NCI-H1105 treated with DMSO at 0.1 percent for 48 hours (cell line): ENCODE data around the gene ARL15.
"Not testable (repeated sequence)": the region's sequence is repeated elsewhere in the genome, so short reads cannot be mapped to it uniquely, and the experiment has no call there.

Experiments
- DNase-seq: peaks from one replicate; lab custom pipeline; 2025; lab: John Stamatoyannopoulos, UW

The ARL15 gene

DNA sequence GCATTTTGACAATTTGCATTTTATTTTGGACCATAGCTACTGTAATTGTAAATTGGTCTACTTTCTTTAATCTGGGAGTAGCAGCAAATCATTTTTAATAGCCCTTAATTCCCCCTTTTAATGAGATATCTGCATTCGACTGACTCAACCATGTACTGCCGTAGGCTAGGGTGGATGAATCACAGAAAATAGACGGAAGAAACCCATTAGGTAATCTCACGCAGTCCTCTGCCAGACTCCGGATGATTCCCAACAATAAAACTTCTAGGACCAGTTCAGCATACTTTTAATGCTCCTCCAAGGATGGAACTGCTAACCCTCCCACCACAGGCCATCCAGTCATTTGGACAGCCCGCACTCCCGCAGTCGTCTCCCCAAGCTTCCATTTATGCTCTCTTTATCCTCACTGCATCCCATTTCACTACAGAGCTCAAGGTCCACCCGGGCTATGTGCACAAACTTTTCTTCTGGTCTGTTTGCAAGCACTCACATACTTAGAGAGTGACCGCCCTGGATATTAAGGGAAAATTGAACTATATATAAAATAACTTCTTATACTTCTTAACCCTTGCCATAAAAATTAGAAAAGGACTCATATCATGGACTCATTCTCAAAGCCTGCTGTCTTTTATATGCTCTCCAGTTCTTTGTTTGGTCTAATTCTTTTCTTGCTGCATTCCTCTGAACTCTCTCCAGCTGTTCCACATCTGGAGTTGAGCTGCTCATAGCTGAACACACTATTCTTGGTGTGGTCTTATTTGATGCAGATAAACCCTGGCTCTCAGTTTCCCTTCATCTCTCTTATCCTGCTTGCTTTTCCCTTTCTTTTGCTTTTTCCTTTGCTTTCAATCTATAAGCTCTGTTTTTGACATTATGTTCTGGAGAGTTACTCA, 326.6 kb downstream of the ARL15 start:
- DNase-seq: no peak

DNA sequence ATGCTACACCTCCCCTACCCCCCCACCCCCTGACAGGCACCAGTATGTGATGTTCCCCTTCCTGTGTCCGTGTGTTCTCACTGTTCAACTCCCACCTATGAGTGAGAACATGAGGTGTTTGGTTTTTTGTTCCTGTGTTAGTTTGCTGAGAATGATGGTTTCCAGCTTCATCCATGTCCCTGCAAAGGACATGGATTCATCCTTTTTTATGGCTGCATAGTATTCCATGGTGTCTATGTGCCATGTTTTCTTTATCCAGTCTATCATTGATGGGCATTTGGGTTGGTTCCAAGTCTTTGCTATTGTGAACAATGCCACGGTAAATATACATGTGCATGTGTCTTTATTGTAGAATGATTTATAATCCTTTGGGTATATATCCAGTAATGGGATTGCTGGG, 328.1 kb downstream of the ARL15 start:
- DNase-seq: not testable (repeated sequence)

- DNase-seq: no peak
These were observed 330.3 kb downstream of the ARL15 start for GRCh38 chr5:53980061-53980460.

DNA sequence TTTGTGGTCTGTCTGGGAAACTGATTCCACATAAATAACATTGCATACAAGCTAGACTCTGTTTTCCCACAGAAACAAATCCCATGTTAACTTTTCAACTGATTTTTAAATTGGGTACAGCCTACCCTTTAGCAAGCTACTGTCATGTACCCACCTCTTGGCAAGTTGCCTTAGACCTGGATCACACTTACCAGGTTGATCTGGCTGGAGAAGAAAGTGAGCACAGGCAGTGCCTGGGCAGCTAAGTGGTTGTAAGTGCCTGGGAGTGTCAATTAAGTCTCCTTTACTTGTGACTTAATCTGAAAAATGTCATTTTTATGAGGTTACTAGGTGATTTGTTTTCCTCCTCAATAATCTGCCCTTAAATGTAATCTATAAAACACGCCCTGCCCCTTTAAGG, 336.4 kb downstream of the ARL15 start:
- DNase-seq: peak; percentile 0

DNA sequence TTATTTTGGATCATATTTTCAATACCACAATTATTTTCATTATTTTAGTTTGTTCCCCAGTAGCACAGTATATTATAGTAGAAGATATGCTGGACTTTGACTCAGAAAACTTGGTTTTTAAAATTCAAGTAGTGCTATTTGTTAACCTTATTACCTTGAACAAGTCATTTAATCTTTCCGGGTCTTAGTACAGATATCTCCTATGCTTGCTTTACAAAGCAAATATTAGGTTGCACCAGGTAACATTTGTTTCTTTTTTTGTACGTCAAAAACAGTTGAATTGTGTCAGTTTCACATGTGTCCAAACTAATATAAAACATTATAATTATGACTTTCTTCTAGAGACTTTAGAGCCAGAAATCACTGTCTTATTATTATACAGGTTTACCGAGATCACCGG, 338.1 kb downstream of the ARL15 start:
- no peak for DNase-seq

- DNase-seq: no peak
These were observed 338.8 kb downstream of the ARL15 start for GRCh38 chr5:53971551-53971950.

- DNase-seq: no peak
These were observed 339.2 kb downstream of the ARL15 start for GRCh38 chr5:53971131-53971530.

GRCh38 chr5:53970475-53970874, 339.9 kb downstream of the ARL15 start:
- DNase-seq: no peak

GRCh38 chr5:53969176-53969730, 341.1 kb downstream of the ARL15 start:
- DNase-seq: no peak

DNA sequence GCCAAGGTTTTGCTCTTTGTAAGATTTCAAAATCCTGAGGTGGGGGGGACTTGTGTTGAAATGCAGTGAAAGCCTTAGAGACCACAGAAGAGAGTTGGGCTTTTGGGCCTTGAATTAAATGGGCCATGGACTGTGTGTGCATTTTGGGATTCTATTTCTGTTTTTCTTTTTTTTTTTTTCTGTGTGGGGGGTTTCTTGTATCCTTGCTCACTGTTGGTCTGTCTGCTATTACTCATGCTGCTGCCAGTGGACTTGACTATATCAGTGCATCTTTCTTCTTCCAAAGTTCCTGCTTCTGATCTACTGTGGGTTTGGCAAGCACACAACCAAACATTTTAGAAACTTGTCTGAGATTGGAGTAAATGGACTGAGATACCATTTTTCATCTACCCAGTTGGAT, 344.9 kb downstream of the ARL15 start:
- no peak for DNase-seq

DNA sequence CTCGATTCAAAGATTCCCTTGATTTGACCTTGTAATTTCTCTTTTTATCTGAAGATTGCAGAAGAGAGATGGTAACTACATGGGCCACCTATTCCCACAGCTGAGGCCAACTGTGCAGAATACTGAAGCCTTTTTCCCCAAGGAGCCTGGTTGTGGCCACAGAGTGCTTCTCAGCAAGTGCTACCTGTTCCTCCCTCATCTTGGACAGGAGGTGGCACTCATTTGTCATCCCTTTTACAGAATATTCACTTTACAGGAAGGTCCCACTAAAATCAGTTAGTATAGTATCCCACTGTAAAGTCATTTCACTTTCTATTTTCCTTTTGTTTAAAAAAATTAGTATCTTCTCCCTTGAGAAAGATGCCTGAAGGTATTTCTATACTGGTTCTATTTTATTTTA, 346.4 kb downstream of the ARL15 start:
- no peak for DNase-seq

DNA sequence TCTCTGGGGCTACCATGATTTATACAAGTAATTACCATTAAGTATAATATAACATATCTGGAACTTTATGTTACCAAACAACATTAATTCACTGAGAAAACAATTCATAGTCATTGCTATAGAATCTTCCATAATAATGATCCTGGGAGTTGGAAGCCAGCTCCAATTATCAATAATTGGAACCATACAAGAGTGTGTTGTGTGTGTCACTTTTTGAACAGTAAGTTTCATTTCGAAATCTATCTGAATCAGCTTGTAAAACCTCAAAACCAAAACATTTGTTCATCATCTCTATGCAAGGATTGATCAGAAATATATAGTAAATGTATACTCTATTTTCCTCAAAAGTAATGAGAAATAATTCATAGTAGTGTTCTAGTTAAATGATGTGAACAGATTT, 348.1 kb downstream of the ARL15 start:
- DNase-seq: no peak

DNA sequence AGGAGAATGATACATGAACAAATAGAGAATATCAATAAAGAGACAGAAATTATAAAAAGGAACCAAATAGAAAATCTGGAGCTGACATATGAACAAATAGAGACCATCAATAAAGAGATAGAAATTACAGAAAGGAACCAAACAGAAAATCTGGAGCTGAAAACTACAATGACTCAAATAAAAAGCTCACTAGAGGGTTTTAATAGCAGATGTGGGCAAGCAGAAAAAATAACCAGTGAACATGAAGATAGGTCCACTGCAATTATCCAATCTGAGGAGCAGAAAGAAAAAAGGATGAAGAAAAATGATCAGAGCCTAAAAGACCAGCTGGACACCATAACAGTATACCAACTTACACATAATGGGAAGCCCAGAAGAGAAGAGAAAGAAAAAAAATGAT, 353.7 kb downstream of the ARL15 start:
- DNase-seq: no peak

DNA sequence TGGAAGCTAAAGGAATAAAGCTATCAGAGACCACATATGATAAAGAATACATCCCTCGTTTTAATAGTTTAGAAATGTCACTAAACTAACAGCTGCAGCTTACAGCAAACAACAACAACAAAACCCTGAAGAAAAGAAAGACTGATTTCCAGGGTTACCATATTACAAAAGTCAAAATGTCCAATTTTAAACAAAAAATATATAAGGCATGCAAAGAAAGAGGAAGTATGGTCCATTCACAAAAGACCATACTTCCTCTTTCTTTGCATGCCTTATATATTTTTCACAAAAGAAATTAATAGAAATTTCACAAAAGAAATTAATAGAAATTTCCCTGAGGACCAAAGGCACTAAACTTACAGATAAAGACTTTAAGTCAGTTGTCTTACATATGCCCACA, 354.2 kb downstream of the ARL15 start:
- DNase-seq: no peak

- DNase-seq: no peak
These were observed 359.8 kb downstream of the ARL15 start for GRCh38 chr5:53950621-53951020.

GRCh38 chr5:53948598-53948997, 361.8 kb downstream of the ARL15 start:
- no peak for DNase-seq

DNA sequence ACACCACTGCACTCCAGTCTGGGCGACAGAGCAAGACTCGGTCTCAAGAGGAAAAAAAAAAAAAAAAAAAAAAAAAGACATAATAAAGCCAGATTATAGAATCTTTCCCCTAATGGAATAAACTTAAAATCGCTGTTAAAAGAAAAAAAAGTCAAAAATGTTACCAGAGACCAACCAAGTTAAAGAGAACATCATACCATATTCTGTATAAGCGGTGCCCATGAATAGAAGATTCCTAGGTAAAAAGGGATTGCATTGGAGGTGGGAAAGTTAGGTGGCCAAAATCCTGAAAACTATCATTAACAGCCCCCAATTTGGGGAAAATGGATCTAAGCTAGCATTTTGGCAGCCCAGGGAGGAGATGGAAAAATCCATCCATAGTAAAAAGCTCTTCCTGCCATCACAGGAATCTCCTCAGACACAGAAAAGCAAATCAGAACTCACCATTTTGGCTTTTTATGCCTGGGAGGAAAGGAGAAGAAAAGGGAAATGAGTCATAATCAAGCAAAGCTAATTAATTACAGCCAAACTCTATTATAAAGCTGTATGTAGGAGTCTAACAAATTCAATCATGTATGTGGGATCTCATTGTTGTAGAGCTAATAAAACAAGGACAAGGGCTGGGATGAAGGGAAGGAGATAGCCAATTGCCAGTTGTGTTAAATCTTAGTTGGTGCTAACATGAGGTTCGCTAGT, 363.8 kb downstream of the ARL15 start:
- no peak for DNase-seq

GRCh38 chr5:53944981-53945380, 365.4 kb downstream of the ARL15 start:
- no peak for DNase-seq

DNA sequence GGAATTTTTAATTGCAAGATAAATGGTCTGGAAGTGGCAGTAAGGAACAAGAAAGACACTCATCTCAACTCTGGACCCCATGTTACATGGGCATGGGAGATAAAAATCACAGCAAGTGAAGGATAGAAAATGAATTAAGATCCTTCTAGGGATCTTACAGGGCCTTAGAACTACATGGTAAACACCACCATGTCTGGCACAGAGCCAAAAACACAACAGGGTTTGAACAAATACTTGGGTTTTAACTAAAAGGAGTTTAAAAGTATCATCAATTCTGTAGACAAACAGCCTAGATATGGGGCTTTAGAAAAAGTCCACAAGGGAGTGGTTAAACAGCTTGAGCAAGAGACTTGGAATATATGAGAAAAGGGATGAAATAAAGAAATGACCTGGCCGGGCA, 366.4 kb downstream of the ARL15 start:
- no peak for DNase-seq

DNA sequence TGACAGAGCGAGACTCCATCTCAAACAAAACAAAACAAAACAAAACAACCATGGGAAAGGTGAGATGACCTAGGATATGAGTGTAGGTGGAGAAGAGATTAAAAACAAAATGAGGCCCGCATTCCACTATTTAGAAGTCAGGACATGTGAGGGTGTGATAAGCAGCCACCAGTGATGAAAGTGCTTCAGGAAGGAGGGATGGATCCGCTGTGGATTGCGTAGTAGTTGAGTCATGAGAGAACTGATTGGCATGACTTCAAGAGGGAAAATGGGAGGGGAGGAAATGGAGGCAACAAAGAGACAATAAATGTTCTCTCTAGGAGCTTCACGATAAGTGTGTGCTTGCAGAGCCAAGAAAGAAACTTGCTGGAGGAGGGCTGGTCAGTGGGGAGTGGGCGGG, 367.6 kb downstream of the ARL15 start:
- DNase-seq: no peak

DNA sequence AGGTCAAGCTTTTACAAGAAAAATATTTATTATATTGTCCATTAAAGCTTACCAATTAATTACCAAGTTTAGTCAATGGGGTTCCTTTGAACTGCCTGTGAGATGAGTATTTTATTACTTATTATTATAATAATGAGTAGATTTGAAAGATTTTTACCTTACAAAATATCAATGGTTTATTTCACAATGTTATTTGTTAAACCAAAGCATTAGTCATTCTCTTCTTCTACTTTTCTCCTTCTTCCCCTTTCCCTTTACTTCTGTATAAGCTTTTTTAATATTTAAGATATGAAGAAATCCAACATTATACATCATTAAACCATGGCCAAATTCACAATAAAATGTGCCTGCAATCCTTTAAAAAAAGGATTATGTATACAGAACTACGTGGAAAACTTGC, 369.5 kb downstream of the ARL15 start:
- DNase-seq: no peak

- DNase-seq: no peak
These were observed 372.9 kb downstream of the ARL15 start for GRCh38 chr5:53937467-53937866.
